Lower lobe of right lung (tissue), 2 donors: ENCODE results near the gene DAB2IP. TPM values are rescaled to one million over a fixed set of nuclear protein-coding genes. Genes with fewer than 3 reads are reported as not detected.

Source experiments
- ATAC-seq, 2 donors: fragments of 200-7000 bp; cut with Tn5 transposase; one replicate each; pipeline ENCODE4 v1.9.1; 2020 to 2022; ENCODE audit warnings: mild to moderate bottlenecking in 2 of 2, moderate library complexity in 2 of 2
- DNase-seq: peaks from one replicate; pipeline ENCODE4 v3.0.0-alpha.2; 2020
- H3K27ac ChIP-seq: fragments of 200-600 bp; one replicate; pipeline ENCODE4 v1.8.0; 2022
- H3K27me3 ChIP-seq: fragments of 200-600 bp; one replicate; pipeline ENCODE4 v1.8.0; 2022; ENCODE audit warnings: low read depth
- H3K36me3 ChIP-seq: fragments of 200-600 bp; one replicate; pipeline ENCODE4 v1.8.0; 2022; ENCODE audit warnings: mild to moderate bottlenecking
- H3K4me1 ChIP-seq: fragments of 200-600 bp; one replicate; pipeline ENCODE4 v1.8.0; 2022
- H3K4me3 ChIP-seq: fragments of 200-600 bp; one replicate; pipeline ENCODE4 v1.8.0; 2022; ENCODE audit warnings: mild to moderate bottlenecking
- H3K9me3 ChIP-seq: fragments of 200-600 bp; one replicate; pipeline ENCODE4 v1.8.0; 2022
- CTCF ChIP-seq: fragments of 200-600 bp; IDR thresholded peaks from one replicate; pipeline ENCODE4 v1.8.0; 2022; ENCODE audit warnings: antibody characterized with exemption, mild to moderate bottlenecking
- intact Hi-C: fragments of 100-400 bp; cut with DNase I; formaldehyde crosslinking; loops from one replicate; pipeline ENCODE4 v1.11.0; 2022
- total RNA-seq: library from RNA; stranded (reverse); fragmentation: NEBNext Ultra II Directional; extraction: Animal tissue kit (Norgen Biotek cat#: 25700); gene quantifications from one replicate; pipeline ENCODE4 v1.2.1, GENCODE V29; 2021
- donor health status: DM: no; HTN: yes; CAD: no; lungs with severe emphysema.

The DAB2IP gene
- total RNA-seq, 1 donor from 2014 or later = 54.1 TPM

- no peak for DNase-seq
- H3K4me3 ChIP-seq = no peak overlapping the region
- H3K4me1 ChIP-seq = no peaks in the 10 kb centered on the region
- intact Hi-C loops = no loop called here
- no peak for ATAC-seq
- no peak for TF ChIP-seq CTCF
- no peaks in the 10 kb centered on the region for H3K27me3 ChIP-seq
- no peaks in the 10 kb centered on the region for H3K9me3 ChIP-seq
- H3K27ac ChIP-seq = no peak overlapping the region
- H3K36me3 ChIP-seq = no peaks in the 10 kb centered on the region
Observed at GRCh38 chr9:121812159-121812735, 160.8 kb downstream of the DAB2IP start.

GRCh38 chr9:121813519-121814210 lies 162.2 kb downstream of the DAB2IP start:
- intact Hi-C loops = no loop called here
- Histone ChIP-seq H3K4me1 (no peaks in the 10 kb centered on the region), H3K36me3 (no peaks in the 10 kb centered on the region), H3K27ac (no peak overlapping the region), H3K27me3 (no peaks in the 10 kb centered on the region), H3K9me3 (no peaks in the 10 kb centered on the region), H3K4me3 (no peak overlapping the region)
- DNase-seq (no peak), ATAC-seq (no peak)
- no peak for TF ChIP-seq CTCF

GRCh38 chr9:121814594-121814993 lies 163.2 kb downstream of the DAB2IP start:
- no peak for ATAC-seq
- no peak overlapping the region for H3K4me3 ChIP-seq
- no peak for TF ChIP-seq CTCF
- no peaks in the 10 kb centered on the region for H3K27me3 ChIP-seq
- no peaks in the 10 kb centered on the region for H3K4me1 ChIP-seq
- no peaks in the 10 kb centered on the region for H3K9me3 ChIP-seq
- DNase-seq = no peak
- no peak overlapping the region for H3K27ac ChIP-seq
- no peaks in the 10 kb centered on the region for H3K36me3 ChIP-seq
- intact Hi-C loops = no loop called here

GRCh38 chr9:121815084-121815483 lies 163.7 kb downstream of the DAB2IP start:
- Histone ChIP-seq H3K27me3 (no peaks in the 10 kb centered on the region), H3K4me3 (no peak overlapping the region), H3K36me3 (no peaks in the 10 kb centered on the region), H3K9me3 (no peaks in the 10 kb centered on the region), H3K4me1 (no peaks in the 10 kb centered on the region), H3K27ac (no peak overlapping the region)
- DNase-seq = no peak
- no peak for ATAC-seq
- no peak for TF ChIP-seq CTCF
- intact Hi-C loops = no loop called here

- ATAC-seq (no peak), DNase-seq (no peak)
- no peak for TF ChIP-seq CTCF
- Histone ChIP-seq H3K4me3 (no peak overlapping the region), H3K4me1 (no peaks in the 10 kb centered on the region), H3K27ac (no peak overlapping the region), H3K9me3 (no peaks in the 10 kb centered on the region), H3K36me3 (no peaks in the 10 kb centered on the region), H3K27me3 (no peaks in the 10 kb centered on the region)
- intact Hi-C loops = no loop called here
Observed at GRCh38 chr9:121815546-121816448, 164.4 kb downstream of the DAB2IP start.
